Fibroblast of lung (primary cell): ENCODE data around the gene OMP. TPM values are rescaled to one million over a fixed set of nuclear protein-coding genes. Genes with fewer than 3 reads are reported as not detected.

ENCODE experiments used
- DNase-seq, 2 donors: peaks; one replicate each; pipeline versions ENCODE4 v3.0.0 to v3.0.0-alpha.2; 2010; ENCODE audit warnings: low read depth in 2 of 2
- H2AFZ ChIP-seq: 2 replicates; pipeline ENCODE4 v1.5.1; 2012; ENCODE audit warnings: low read length, control low read depth, inconsistent platforms
- H3K27ac ChIP-seq: 2 replicates; pipeline ENCODE4 v1.5.1; 2011; ENCODE audit warnings: low read length, control low read depth; ENCODE audit not compliant: insufficient read depth
- H3K27me3 ChIP-seq: 2 replicates; pipeline ENCODE4 v1.5.1; 2011; ENCODE audit warnings: mild to moderate bottlenecking, low read length; ENCODE audit not compliant: control insufficient read depth, insufficient read depth
- H3K36me3 ChIP-seq: 2 replicates; pipeline ENCODE4 v1.5.1; 2011; ENCODE audit warnings: low read length; ENCODE audit not compliant: control insufficient read depth, insufficient read depth
- H3K4me1 ChIP-seq: 2 replicates; pipeline ENCODE4 v1.5.1; 2011; ENCODE audit warnings: low read length; ENCODE audit not compliant: control insufficient read depth, insufficient read depth; ENCODE audit errors: extremely low read depth
- H3K4me2 ChIP-seq: 2 replicates; pipeline ENCODE4 v1.5.1; 2011; ENCODE audit warnings: low read length, control low read depth; ENCODE audit not compliant: insufficient read depth; ENCODE audit errors: extremely low read depth
- H3K4me3 ChIP-seq, 4 experiments: fragments of 200-600 bp in 1 of 4; sonication (generic) in 1 of 4; replicated peaks in 1 of 4; 2 replicates each; pipeline ENCODE4 v1.5.1; 2011 to 2016; ENCODE audit warnings: low read length in 4 of 4, low read depth in 3 of 4, mild to moderate bottlenecking in 3 of 4, control low read depth in 2 of 4, inconsistent platforms in 1 of 4, mixed read lengths in 1 of 4; ENCODE audit not compliant: insufficient read depth in 1 of 4; ENCODE audit errors: control extremely low read depth in 1 of 4
- H3K79me2 ChIP-seq: 2 replicates; pipeline ENCODE4 v1.5.1; 2012; ENCODE audit warnings: mild to moderate bottlenecking, low read length, inconsistent platforms; ENCODE audit not compliant: control insufficient read depth, insufficient read depth
- H3K9ac ChIP-seq: 2 replicates; pipeline ENCODE4 v1.5.1; 2011; ENCODE audit warnings: mild to moderate bottlenecking, low read length, control low read depth; ENCODE audit not compliant: insufficient read depth
- H3K9me3 ChIP-seq: 2 replicates; pipeline ENCODE4 v1.5.1; 2012; ENCODE audit warnings: low read depth, low read length; ENCODE audit not compliant: control insufficient read depth, insufficient read depth
- H4K20me1 ChIP-seq: 2 replicates; pipeline ENCODE4 v1.5.1; 2011; ENCODE audit warnings: low read length; ENCODE audit not compliant: control insufficient read depth, insufficient read depth; ENCODE audit errors: extremely low read depth
- CTCF ChIP-seq, 2 donors: IDR thresholded peaks in 1 of 2; conservative IDR thresholded peaks in 1 of 2; 1 replicate in 1 of 2; 2 replicates in 1 of 2; pipeline ENCODE4 v1.5.1; 2011 to 2012; ENCODE audit warnings: low read length in 2 of 2, control low read depth in 1 of 2, inconsistent platforms in 1 of 2, low read depth in 1 of 2, mild to moderate bottlenecking in 1 of 2
- EZH2 ChIP-seq: IDR thresholded peaks from 2 replicates; pipeline ENCODE4 v1.5.1; 2012; ENCODE audit warnings: low read length, control low read depth, mild to moderate bottlenecking; ENCODE audit errors: missing control alignments
- polyA plus RNA-seq, 2 donors: library from polyadenylated mRNA; depleted of rRNA in 1 of 2; stranded (reverse) in 1 of 2; unstranded in 1 of 2; fragments of >200 nt; gene quantifications; 2 replicates each; pipeline ENCODE4 v1.2.1, GENCODE V29; 2011 to 2012; ENCODE audit warnings: missing spikeins in 1 of 2
- total RNA-seq: library from RNA; depleted of rRNA; stranded (reverse); fragments of >200 nt; gene quantifications from 2 replicates; pipeline ENCODE4 v1.2.1, GENCODE V29; 2014

Gene OMP
- total and polyA plus RNA-seq, 2 donors (not counting 1 experiment from before 2014, with no cell fraction given), result 0.83 TPM; not detected in 1

- H3K4me1 ChIP-seq, result no peaks in the 10 kb centered on the region
- no peaks in the 10 kb centered on the region for H4K20me1 ChIP-seq
Measured at GRCh38 chr11:77121876-77122575, 19.4 kb downstream of the OMP start.

GRCh38 chr11:77122576-77123212 lies 20.1 kb downstream of the OMP start:
- no peak for DNase-seq
- H3K4me2 ChIP-seq, result no peak overlapping the region
- no peaks in the 10 kb centered on the region for H4K20me1 ChIP-seq
- no peak overlapping the region for H2AFZ ChIP-seq
- no peak for TF ChIP-seq EZH2
- no peak for TF ChIP-seq CTCF (conservative IDR thresholded peaks at IDR 0.05 in 1 of 2, IDR thresholded peaks at IDR 0.05 in 1 of 2; ENCODE audit: low read depth in 1 of 2, low read length in 2 of 2)
- H3K79me2 ChIP-seq, result no peaks in the 10 kb centered on the region
- H3K27me3 ChIP-seq, result no peaks in the 10 kb centered on the region
- H3K4me3 ChIP-seq, result no peak overlapping the region
- H3K36me3 ChIP-seq, result peaks cover 12% of the 10 kb centered on the region
- H3K9me3 ChIP-seq, result no peaks in the 10 kb centered on the region
- H3K9ac ChIP-seq, result no peak overlapping the region
- no peaks in the 10 kb centered on the region for H3K4me1 ChIP-seq
- no peak overlapping the region for H3K27ac ChIP-seq

More at GRCh38 chr11:77121876-77122575, 19.4 kb downstream of the OMP start:
- no peak overlapping the region for H3K4me2 ChIP-seq
- H3K79me2 ChIP-seq, result no peaks in the 10 kb centered on the region
- no peak for DNase-seq
- no peak overlapping the region for H3K27ac ChIP-seq
- no peak overlapping the region for H3K9ac ChIP-seq
- H3K36me3 ChIP-seq, result peaks cover 12% of the 10 kb centered on the region
- H3K27me3 ChIP-seq, result no peaks in the 10 kb centered on the region
- no peak overlapping the region for H2AFZ ChIP-seq
- H3K9me3 ChIP-seq, result no peaks in the 10 kb centered on the region
- no peak for TF ChIP-seq EZH2
- TF ChIP-seq CTCF (conservative IDR thresholded peaks at IDR 0.05 in 1 of 2, IDR thresholded peaks at IDR 0.05 in 1 of 2; ENCODE audit: low read depth in 1 of 2, low read length in 2 of 2), result no peak
- H3K4me3 ChIP-seq, result no peak overlapping the region

GRCh38 chr11:77123591-77123990 lies 21.0 kb downstream of the OMP start:
- Histone ChIP-seq H3K9me3 (no peaks in the 10 kb centered on the region), H3K4me1 (no peaks in the 10 kb centered on the region), H3K9ac (no peak overlapping the region), H3K4me3 (no peak overlapping the region), H3K27me3 (no peaks in the 10 kb centered on the region), H3K27ac (no peak overlapping the region), H3K79me2 (no peaks in the 10 kb centered on the region), H3K36me3 (peaks cover 10% of the 10 kb centered on the region), H2AFZ (no peak overlapping the region), H3K4me2 (no peak overlapping the region), H4K20me1 (no peaks in the 10 kb centered on the region)
- no peak for DNase-seq
- TF ChIP-seq CTCF (conservative IDR thresholded peaks at IDR 0.05 in 1 of 2, IDR thresholded peaks at IDR 0.05 in 1 of 2; ENCODE audit: low read depth in 1 of 2, low read length in 2 of 2), result no peak
- TF ChIP-seq EZH2, result no peak
